A549 (cell line): ENCODE results near the gene MAP1LC3C. TPM values are rescaled to one million over a fixed set of nuclear protein-coding genes. Genes with fewer than 3 reads are reported as not detected.

ENCODE experiments used
- ATAC-seq, 2 experiments: fragments of 200-7000 bp in 1 of 2; fragments of >200 bp in 1 of 2; cut with Nextera tagmentation in 1 of 2; cut with Tn5 transposase in 1 of 2; 3 replicates each; pipeline versions ENCODE4 v1.8.0 to v1.9.1; 2018 to 2020; ENCODE audit warnings: mild to moderate bottlenecking in 1 of 2, moderate library complexity in 1 of 2
- CTCF ChIA-PET: fragments of 300-600 bp; sonication (Branson Sonifier 250); formaldehyde crosslinking; extraction: SDS; loops from one replicate; lab custom pipeline; 2021; ENCODE audit warnings: antibody characterized with exemption, inconsistent platforms; lab: Yijun Ruan, JAX
- POLR2A ChIA-PET: fragments of 350-600 bp; formaldehyde crosslinking; extraction: SDS; loops from one replicate; lab custom pipeline; 2021; ENCODE audit warnings: antibody characterized with exemption, inconsistent platforms; lab: Yijun Ruan, JAX
- DNase-seq, 2 experiments: peaks; one replicate each; pipeline versions ENCODE4 v3.0.0 to v3.0.0-alpha.2; 2011 to 2016; ENCODE audit warnings: low read depth in 1 of 2, low spot score in 1 of 2
- FAIRE-seq: peaks from 2 replicates; lab custom pipeline; 2011; peaks lifted over from hg19 to GRCh38; lab: Jason Lieb, UNC
- H3K27ac ChIP-seq, 2 experiments: fragments of >200 bp; sonication (Bioruptor Twin); formaldehyde crosslinking; 3 replicates each; pipeline ENCODE4 v1.5.1; 2016 to 2017
- H3K4me1 ChIP-seq: fragments of >200 bp; sonication (Bioruptor Twin); formaldehyde crosslinking; 3 replicates; pipeline ENCODE4 v1.6.1; 2016
- H3K4me2 ChIP-seq: fragments of >200 bp; sonication (Bioruptor Twin); formaldehyde crosslinking; 3 replicates; pipeline ENCODE4 v1.6.1; 2016
- H3K4me3 ChIP-seq: fragments of >200 bp; sonication (Bioruptor Twin); formaldehyde crosslinking; 3 replicates; pipeline ENCODE4 v1.5.1; 2016
- H3K9me3 ChIP-seq: fragments of >200 bp; sonication (Bioruptor Twin); formaldehyde crosslinking; 3 replicates; pipeline ENCODE4 v1.6.1; 2016
- BHLHE40 ChIP-seq: IDR thresholded peaks from 2 replicates; pipeline ENCODE4 v1.6.1; 2012; ENCODE audit warnings: low read depth, low read length, inconsistent platforms
- CBX2 ChIP-seq: fragments of 200-600 bp; sonication (generic); IDR thresholded peaks from 2 replicates; pipeline ENCODE4 v1.6.1; 2016; ENCODE audit warnings: low read depth, mild to moderate bottlenecking, borderline replicate concordance
- CHD4 ChIP-seq: fragments of 200-600 bp; sonication (generic); IDR thresholded peaks from 2 replicates; pipeline ENCODE4 v1.6.1; 2016; ENCODE audit warnings: antibody characterized with exemption, mild to moderate bottlenecking, borderline replicate concordance
- EHF ChIP-seq: fragments of 250-450 bp; sonication (Bioruptor Pico); IDR thresholded peaks from 2 replicates; pipeline ENCODE4 v1.5.0; 2020; ENCODE audit warnings: mild to moderate bottlenecking
- EP300 ChIP-seq, 2 experiments: fragments of >200 bp; sonication (Bioruptor Twin); formaldehyde crosslinking; IDR thresholded peaks; 2 replicates in 1 of 2; 3 replicates in 1 of 2; pipeline ENCODE4 v1.6.1; 2016 to 2017
- ESRRA ChIP-seq: fragments of 150-350 bp; IDR thresholded peaks from 2 replicates; pipeline ENCODE4 v1.6.1; 2014; ENCODE audit warnings: mild to moderate bottlenecking, low read length, borderline replicate concordance
- FOSB ChIP-seq: fragments of 250-450 bp; sonication (Bioruptor Pico); IDR thresholded peaks from 2 replicates; pipeline ENCODE4 v1.5.0; 2020; ENCODE audit warnings: mild to moderate bottlenecking, moderate library complexity
- FOXS1 ChIP-seq: fragments of 250-450 bp; sonication (Bioruptor Pico); IDR thresholded peaks from 2 replicates; pipeline ENCODE4 v1.5.0; 2020; ENCODE audit warnings: mild to moderate bottlenecking, moderate library complexity
- GATA3 ChIP-seq: IDR thresholded peaks from 2 replicates; pipeline ENCODE4 v1.6.1; 2012; ENCODE audit warnings: borderline replicate concordance
- HOXB13 ChIP-seq: fragments of 250-450 bp; sonication (Bioruptor Pico); IDR thresholded peaks from 2 replicates; pipeline ENCODE4 v1.5.0; 2020; ENCODE audit warnings: low read depth, mild to moderate bottlenecking, moderate library complexity
- HOXB5 ChIP-seq: fragments of 250-450 bp; sonication (Bioruptor Pico); IDR thresholded peaks from 2 replicates; pipeline ENCODE4 v1.5.0; 2020; ENCODE audit warnings: mild to moderate bottlenecking, moderate library complexity
- KDM5A ChIP-seq: fragments of 200-600 bp; sonication (generic); IDR thresholded peaks from 2 replicates; pipeline ENCODE4 v1.6.1; 2016; ENCODE audit warnings: antibody characterized with exemption, mild to moderate bottlenecking
- MAFK ChIP-seq: fragments of 450-650 bp; IDR thresholded peaks from 2 replicates; pipeline ENCODE4 v1.6.1; 2014; ENCODE audit not compliant: partially characterized antibody
- MYC ChIP-seq: IDR thresholded peaks from 2 replicates; pipeline ENCODE4 v1.6.1; 2012; ENCODE audit warnings: mild to moderate bottlenecking, inconsistent platforms, low read length, improper control_type of control experiment, borderline replicate concordance
- POLR2A ChIP-seq: IDR thresholded peaks from 2 replicates; pipeline ENCODE4 v1.6.1; 2012; ENCODE audit warnings: mild to moderate bottlenecking, low read length
- POLR2AphosphoS2 ChIP-seq: conservative IDR thresholded peaks from 2 replicates; pipeline ENCODE4 v1.6.1; 2012; ENCODE audit warnings: low read length, improper control_type of control experiment, inconsistent platforms
- RAD21 ChIP-seq, 2 experiments: fragments of >200 bp in 1 of 2; sonication (Bioruptor Twin) in 1 of 2; formaldehyde crosslinking in 1 of 2; IDR thresholded peaks in 1 of 2; conservative IDR thresholded peaks in 1 of 2; 2 replicates in 1 of 2; 3 replicates in 1 of 2; pipeline ENCODE4 v1.6.1; 2012 to 2018; ENCODE audit warnings: inconsistent platforms in 1 of 2
- RARB ChIP-seq: fragments of 250-450 bp; sonication (Bioruptor Pico); IDR thresholded peaks from 2 replicates; pipeline ENCODE4 v1.8.0; 2021; ENCODE audit warnings: mild to moderate bottlenecking, moderate library complexity
- RCOR1 ChIP-seq: fragments of 150-350 bp; IDR thresholded peaks from 2 replicates; pipeline ENCODE4 v1.6.1; 2014; ENCODE audit warnings: antibody characterized with exemption, low read length, low read depth
- RFX5 ChIP-seq: fragments of 450-650 bp; IDR thresholded peaks from 2 replicates; pipeline ENCODE4 v1.7.1; 2014; ENCODE audit warnings: antibody characterized with exemption, mild to moderate bottlenecking, moderate library complexity
- SMC3 ChIP-seq: fragments of >200 bp; sonication (Bioruptor Twin); formaldehyde crosslinking; IDR thresholded peaks from 3 replicates; pipeline ENCODE4 v1.6.1; 2018; ENCODE audit warnings: inconsistent platforms
- ZC3H11A ChIP-seq: fragments of 450-650 bp; IDR thresholded peaks from 2 replicates; pipeline ENCODE4 v1.6.1; 2014; ENCODE audit warnings: antibody characterized with exemption, mild to moderate bottlenecking
- ZFP36 ChIP-seq: fragments of 450-650 bp; IDR thresholded peaks from 2 replicates; pipeline ENCODE4 v1.6.1; 2014; ENCODE audit warnings: borderline replicate concordance; ENCODE audit not compliant: partially characterized antibody
- ZSCAN20 ChIP-seq: fragments of 250-450 bp; sonication (Bioruptor Pico); IDR thresholded peaks from 2 replicates; pipeline ENCODE4 v1.8.0; 2022; ENCODE audit warnings: mild to moderate bottlenecking, moderate library complexity
- WGBS: methylation state at CpG from one replicate; pipeline ENCODE4 v1.1.6; 2017; ENCODE audit errors: missing lambda C conversion rate; 5-methylcytosine and 5-hydroxymethylcytosine counted together
- polyA plus RNA-seq, 4 experiments: library from polyadenylated mRNA; depleted of rRNA in 3 of 4; stranded (reverse); fragments of >200 nt; fragmentation: RNase III in 1 of 4; extraction: RNeasy Plus Mini Kit Qiagen cat#74134 plus additional on column Dnase treatment in 1 of 4; gene quantifications; 2 replicates in 3 of 4; 3 replicates in 1 of 4; pipeline ENCODE4 v1.2.3, GENCODE V29; 2011 to 2017
- TF ChIP-seq, protein P1 (sequence below): fragments of 200-600 bp; sonication (generic); IDR thresholded peaks from 2 replicates; pipeline ENCODE4 v1.6.1; 2016; ENCODE audit warnings: antibody characterized with exemption, mild to moderate bottlenecking, moderate library complexity
- TF ChIP-seq, protein P2 (sequence below): fragments of >200 bp; sonication (Bioruptor Twin); formaldehyde crosslinking; IDR thresholded peaks from 3 replicates; pipeline ENCODE4 v1.6.1; 2016
- TF ChIP-seq, protein P3 (sequence below): fragments of 150-350 bp; IDR thresholded peaks from 2 replicates; pipeline ENCODE4 v1.6.1; 2014; ENCODE audit warnings: low read depth, mild to moderate bottlenecking, low read length
- TF ChIP-seq, protein P4 (sequence below): fragments of >200 bp; sonication (Bioruptor Twin); formaldehyde crosslinking; IDR thresholded peaks from 3 replicates; pipeline ENCODE4 v1.5.1; 2016
- TF ChIP-seq, protein P5 (sequence below): fragments of >200 bp; sonication (Bioruptor Twin); formaldehyde crosslinking; IDR thresholded peaks from 2 replicates; pipeline ENCODE4 v1.6.1; 2016
- TF ChIP-seq, protein P6 (sequence below): IDR thresholded peaks from 2 replicates; pipeline ENCODE4 v1.6.1; 2012
- TF ChIP-seq, protein P7 (sequence below): IDR thresholded peaks from 2 replicates; pipeline ENCODE4 v1.6.1; 2012

MAP1LC3C gene
- polyA plus RNA-seq, 2 of the 4 experiments (the other 2 are of a cell fraction), result 0.21 to 0.23 TPM

DNA sequence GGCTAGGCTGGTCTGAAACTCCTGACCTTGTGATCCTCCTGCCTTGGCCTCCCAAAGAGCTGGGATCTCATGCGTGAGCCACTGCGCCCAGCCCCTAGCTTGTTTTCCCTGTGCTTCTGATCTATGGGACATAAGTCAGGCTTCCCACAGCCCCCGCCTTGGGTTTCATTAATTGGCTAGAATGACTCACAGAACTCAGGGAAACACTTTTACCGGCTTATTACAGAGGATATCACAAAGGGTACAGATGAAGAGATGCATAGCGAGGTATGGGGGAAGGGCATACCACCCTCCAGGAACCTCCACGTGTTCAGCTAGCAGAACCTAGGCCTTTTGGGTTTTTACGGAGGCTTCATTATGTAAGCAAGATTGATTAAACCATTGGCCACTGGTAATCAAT is 1.5 kb upstream of the MAP1LC3C start (continued):
- TF ChIP-seq KDM5A (no peak), EP300 (IDR thresholded peaks at IDR 0.05) (no peak), GATA3 (no peak), BHLHE40 (no peak), RCOR1 (no peak), ZFP36 (no peak), CBX2 (no peak), ESRRA (no peak), HOXB5 (CRISPR knock-in tag) (no peak), SMC3 (no peak), RFX5 (no peak), POLR2A (no peak)

DNA sequence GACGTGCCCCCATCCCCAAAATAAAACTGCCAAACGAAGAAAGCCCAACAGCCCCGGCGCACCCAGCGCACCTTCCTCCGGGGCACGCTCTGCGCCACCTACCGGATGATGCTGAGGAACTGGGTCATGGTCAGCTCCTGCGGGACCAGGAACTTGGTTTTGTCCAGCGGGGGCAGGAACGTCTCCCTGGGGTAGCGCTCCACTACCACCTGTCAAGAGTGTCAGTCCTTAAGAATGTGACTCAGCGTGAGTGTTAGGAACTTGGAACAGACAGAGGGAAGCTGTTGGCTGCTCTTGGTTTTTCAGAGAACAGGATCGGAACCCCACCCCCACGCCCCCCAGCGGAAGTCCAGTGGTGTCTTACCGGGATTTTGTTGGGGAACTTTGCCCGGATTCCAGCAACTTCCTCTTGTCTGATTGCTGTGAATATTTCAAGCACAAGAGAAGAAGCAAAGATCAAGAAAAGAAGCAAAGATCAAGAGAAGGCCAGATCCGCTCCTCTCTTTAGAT is 431 bp downstream of the MAP1LC3C start:
- H3K4me1 ChIP-seq, result peaks cover 7% of the 10 kb centered on the region; the same call in 2 of the 3 replicates
- FAIRE-seq, result no peak
- ChIA-PET CTCF (interaction anchor here (0.7 to 8.0 kb wide), 38 partner anchors 9 to 831 kb away, joined by 3 to 106 read pairs (median 4); no protein-coding TSS in a partner anchor), POLR2A (no interaction called here)
- peak overlapping the region; percentile 25 for H3K4me3 ChIP-seq
- H3K27ac ChIP-seq, result peak overlapping the region; percentile 27 to 74
- peak overlapping the region; percentile 50 for H3K4me2 ChIP-seq
- no peaks in the 10 kb centered on the region for H3K9me3 ChIP-seq
- DNase-seq, result peak; percentile 82 to 89
- ATAC-seq, result peak; percentile 95 to 97
- 24% methylated on average over 16 of the region's 20 CpGs for WGBS
- TF ChIP-seq ZC3H11A (no peak), RARB (CRISPR knock-in tag) (no peak), SMC3 (peak; percentile 82), CHD4 (peak; percentile 44; the same call in 1 of the 2 replicates), POLR2AphosphoS2 (no peak), MAFK (no peak), EHF (CRISPR knock-in tag) (no peak), GATA3 (peak; percentile 34; the same call in 1 of the 2 replicates), MYC (no peak), ZSCAN20 (CRISPR knock-in tag) (no peak), FOXS1 (no peak), CBX2 (no peak), FOSB (CRISPR knock-in tag) (no peak), RCOR1 (no peak), RAD21 (conservative IDR thresholded peaks at IDR 0.05 in 1 of 2, IDR thresholded peaks at IDR 0.05 in 1 of 2) (peak; percentile 39 to 59), RFX5 (no peak), HOXB13 (CRISPR knock-in tag) (no peak)
- TF ChIP-seq, protein P1, sequence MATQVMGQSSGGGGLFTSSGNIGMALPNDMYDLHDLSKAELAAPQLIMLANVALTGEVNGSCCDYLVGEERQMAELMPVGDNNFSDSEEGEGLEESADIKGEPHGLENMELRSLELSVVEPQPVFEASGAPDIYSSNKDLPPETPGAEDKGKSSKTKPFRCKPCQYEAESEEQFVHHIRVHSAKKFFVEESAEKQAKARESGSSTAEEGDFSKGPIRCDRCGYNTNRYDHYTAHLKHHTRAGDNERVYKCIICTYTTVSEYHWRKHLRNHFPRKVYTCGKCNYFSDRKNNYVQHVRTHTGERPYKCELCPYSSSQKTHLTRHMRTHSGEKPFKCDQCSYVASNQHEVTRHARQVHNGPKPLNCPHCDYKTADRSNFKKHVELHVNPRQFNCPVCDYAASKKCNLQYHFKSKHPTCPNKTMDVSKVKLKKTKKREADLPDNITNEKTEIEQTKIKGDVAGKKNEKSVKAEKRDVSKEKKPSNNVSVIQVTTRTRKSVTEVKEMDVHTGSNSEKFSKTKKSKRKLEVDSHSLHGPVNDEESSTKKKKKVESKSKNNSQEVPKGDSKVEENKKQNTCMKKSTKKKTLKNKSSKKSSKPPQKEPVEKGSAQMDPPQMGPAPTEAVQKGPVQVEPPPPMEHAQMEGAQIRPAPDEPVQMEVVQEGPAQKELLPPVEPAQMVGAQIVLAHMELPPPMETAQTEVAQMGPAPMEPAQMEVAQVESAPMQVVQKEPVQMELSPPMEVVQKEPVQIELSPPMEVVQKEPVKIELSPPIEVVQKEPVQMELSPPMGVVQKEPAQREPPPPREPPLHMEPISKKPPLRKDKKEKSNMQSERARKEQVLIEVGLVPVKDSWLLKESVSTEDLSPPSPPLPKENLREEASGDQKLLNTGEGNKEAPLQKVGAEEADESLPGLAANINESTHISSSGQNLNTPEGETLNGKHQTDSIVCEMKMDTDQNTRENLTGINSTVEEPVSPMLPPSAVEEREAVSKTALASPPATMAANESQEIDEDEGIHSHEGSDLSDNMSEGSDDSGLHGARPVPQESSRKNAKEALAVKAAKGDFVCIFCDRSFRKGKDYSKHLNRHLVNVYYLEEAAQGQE, result no peak
- TF ChIP-seq, protein P2, sequence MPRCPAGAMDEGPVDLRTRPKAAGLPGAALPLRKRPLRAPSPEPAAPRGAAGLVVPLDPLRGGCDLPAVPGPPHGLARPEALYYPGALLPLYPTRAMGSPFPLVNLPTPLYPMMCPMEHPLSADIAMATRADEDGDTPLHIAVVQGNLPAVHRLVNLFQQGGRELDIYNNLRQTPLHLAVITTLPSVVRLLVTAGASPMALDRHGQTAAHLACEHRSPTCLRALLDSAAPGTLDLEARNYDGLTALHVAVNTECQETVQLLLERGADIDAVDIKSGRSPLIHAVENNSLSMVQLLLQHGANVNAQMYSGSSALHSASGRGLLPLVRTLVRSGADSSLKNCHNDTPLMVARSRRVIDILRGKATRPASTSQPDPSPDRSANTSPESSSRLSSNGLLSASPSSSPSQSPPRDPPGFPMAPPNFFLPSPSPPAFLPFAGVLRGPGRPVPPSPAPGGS, result no peak
- TF ChIP-seq, protein P3, sequence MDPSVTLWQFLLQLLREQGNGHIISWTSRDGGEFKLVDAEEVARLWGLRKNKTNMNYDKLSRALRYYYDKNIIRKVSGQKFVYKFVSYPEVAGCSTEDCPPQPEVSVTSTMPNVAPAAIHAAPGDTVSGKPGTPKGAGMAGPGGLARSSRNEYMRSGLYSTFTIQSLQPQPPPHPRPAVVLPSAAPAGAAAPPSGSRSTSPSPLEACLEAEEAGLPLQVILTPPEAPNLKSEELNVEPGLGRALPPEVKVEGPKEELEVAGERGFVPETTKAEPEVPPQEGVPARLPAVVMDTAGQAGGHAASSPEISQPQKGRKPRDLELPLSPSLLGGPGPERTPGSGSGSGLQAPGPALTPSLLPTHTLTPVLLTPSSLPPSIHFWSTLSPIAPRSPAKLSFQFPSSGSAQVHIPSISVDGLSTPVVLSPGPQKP, result no peak
- TF ChIP-seq, protein P4, sequence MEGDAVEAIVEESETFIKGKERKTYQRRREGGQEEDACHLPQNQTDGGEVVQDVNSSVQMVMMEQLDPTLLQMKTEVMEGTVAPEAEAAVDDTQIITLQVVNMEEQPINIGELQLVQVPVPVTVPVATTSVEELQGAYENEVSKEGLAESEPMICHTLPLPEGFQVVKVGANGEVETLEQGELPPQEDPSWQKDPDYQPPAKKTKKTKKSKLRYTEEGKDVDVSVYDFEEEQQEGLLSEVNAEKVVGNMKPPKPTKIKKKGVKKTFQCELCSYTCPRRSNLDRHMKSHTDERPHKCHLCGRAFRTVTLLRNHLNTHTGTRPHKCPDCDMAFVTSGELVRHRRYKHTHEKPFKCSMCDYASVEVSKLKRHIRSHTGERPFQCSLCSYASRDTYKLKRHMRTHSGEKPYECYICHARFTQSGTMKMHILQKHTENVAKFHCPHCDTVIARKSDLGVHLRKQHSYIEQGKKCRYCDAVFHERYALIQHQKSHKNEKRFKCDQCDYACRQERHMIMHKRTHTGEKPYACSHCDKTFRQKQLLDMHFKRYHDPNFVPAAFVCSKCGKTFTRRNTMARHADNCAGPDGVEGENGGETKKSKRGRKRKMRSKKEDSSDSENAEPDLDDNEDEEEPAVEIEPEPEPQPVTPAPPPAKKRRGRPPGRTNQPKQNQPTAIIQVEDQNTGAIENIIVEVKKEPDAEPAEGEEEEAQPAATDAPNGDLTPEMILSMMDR, result peak; percentile 94
- TF ChIP-seq, protein P5, sequence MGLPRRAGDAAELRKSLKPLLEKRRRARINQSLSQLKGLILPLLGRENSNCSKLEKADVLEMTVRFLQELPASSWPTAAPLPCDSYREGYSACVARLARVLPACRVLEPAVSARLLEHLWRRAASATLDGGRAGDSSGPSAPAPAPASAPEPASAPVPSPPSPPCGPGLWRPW, result no peak
- TF ChIP-seq, protein P6, sequence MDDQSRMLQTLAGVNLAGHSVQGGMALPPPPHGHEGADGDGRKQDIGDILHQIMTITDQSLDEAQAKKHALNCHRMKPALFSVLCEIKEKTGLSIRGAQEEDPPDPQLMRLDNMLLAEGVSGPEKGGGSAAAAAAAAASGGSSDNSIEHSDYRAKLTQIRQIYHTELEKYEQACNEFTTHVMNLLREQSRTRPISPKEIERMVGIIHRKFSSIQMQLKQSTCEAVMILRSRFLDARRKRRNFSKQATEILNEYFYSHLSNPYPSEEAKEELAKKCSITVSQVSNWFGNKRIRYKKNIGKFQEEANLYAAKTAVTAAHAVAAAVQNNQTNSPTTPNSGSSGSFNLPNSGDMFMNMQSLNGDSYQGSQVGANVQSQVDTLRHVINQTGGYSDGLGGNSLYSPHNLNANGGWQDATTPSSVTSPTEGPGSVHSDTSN, result no peak
- TF ChIP-seq, protein P7, sequence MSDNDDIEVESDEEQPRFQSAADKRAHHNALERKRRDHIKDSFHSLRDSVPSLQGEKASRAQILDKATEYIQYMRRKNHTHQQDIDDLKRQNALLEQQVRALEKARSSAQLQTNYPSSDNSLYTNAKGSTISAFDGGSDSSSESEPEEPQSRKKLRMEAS, result peak; percentile 40; the same call in 1 of the 2 replicates
